Neuronal stem cell (in vitro differentiated cells): ENCODE measurements around the gene SHBG.

Source experiments
- DNase-seq: peaks from one replicate; pipeline ENCODE4 v3.0.0-alpha.2; 2013; ENCODE audit warnings: low spot score
- H2AFZ ChIP-seq: one replicate; pipeline ENCODE4 v1.6.1; 2013; ENCODE audit warnings: mild to moderate bottlenecking, low read length, inconsistent platforms
- H2AK5ac ChIP-seq: 2 replicates; pipeline ENCODE4 v1.6.1; 2013; ENCODE audit warnings: low read depth, mild to moderate bottlenecking, inconsistent platforms, low read length, moderate library complexity, mixed read lengths
- H2BK120ac ChIP-seq: 2 replicates; pipeline ENCODE4 v1.6.1; 2013; ENCODE audit warnings: low read depth, mild to moderate bottlenecking, inconsistent platforms, low read length, moderate library complexity, mixed read lengths
- H2BK12ac ChIP-seq: one replicate; pipeline ENCODE4 v1.6.1; 2013; ENCODE audit warnings: low read length, inconsistent platforms
- H2BK15ac ChIP-seq: 2 replicates; pipeline ENCODE4 v1.6.1; 2013; ENCODE audit warnings: mild to moderate bottlenecking, low read length, inconsistent platforms, mixed read lengths
- H2BK5ac ChIP-seq: one replicate; pipeline ENCODE4 v1.6.1; 2013; ENCODE audit warnings: inconsistent platforms, mild to moderate bottlenecking, low read length, moderate library complexity
- H3K14ac ChIP-seq: one replicate; pipeline ENCODE4 v1.6.1; 2013; ENCODE audit warnings: low read length, inconsistent platforms
- H3K18ac ChIP-seq: 2 replicates; pipeline ENCODE4 v1.6.1; 2013; ENCODE audit warnings: low read length, inconsistent platforms
- H3K23ac ChIP-seq: 2 replicates; pipeline ENCODE4 v1.6.1; 2013; ENCODE audit warnings: low read depth, mild to moderate bottlenecking, mixed read lengths, low read length, inconsistent platforms; ENCODE audit not compliant: poor library complexity
- H3K27ac ChIP-seq: replicated peaks from 3 replicates; pipeline ENCODE4 v1.5.1; 2013; ENCODE audit warnings: low read length, inconsistent platforms
- H3K27me3 ChIP-seq, 3 experiments: 2 replicates each; pipeline ENCODE4 v1.6.1; 2013; ENCODE audit warnings: low read length in 3 of 3, mild to moderate bottlenecking in 2 of 3, inconsistent platforms in 1 of 3, low read depth in 1 of 3, mixed read lengths in 1 of 3, moderate library complexity in 1 of 3; ENCODE audit not compliant: control insufficient read depth in 3 of 3, insufficient read depth in 3 of 3
- H3K36me3 ChIP-seq, 2 donors: replicated peaks in 1 of 2; 2 replicates each; pipeline ENCODE4 v1.6.1; 2013; ENCODE audit warnings: low read length in 2 of 2; ENCODE audit not compliant: control insufficient read depth in 2 of 2, insufficient read depth in 2 of 2
- H3K4ac ChIP-seq: 2 replicates; pipeline ENCODE4 v1.6.1; 2013; ENCODE audit warnings: inconsistent platforms, mild to moderate bottlenecking, low read length, moderate library complexity
- H3K4me1 ChIP-seq, 2 donors: 1 replicate in 1 of 2; 2 replicates in 1 of 2; pipeline ENCODE4 v1.6.1; 2013; ENCODE audit warnings: low read length in 2 of 2, low read depth in 1 of 2; ENCODE audit not compliant: control insufficient read depth in 2 of 2, insufficient read depth in 1 of 2
- H3K4me2 ChIP-seq: one replicate; pipeline ENCODE4 v1.6.1; 2013; ENCODE audit warnings: mild to moderate bottlenecking, low read length, inconsistent platforms; ENCODE audit not compliant: insufficient read depth, poor library complexity, severe bottlenecking
- H3K4me3 ChIP-seq, 2 donors: 2 replicates each; pipeline ENCODE4 v1.5.1; 2013; ENCODE audit warnings: low read length in 2 of 2, mild to moderate bottlenecking in 2 of 2, inconsistent platforms in 1 of 2, moderate library complexity in 1 of 2
- H3K79me1 ChIP-seq: one replicate; pipeline ENCODE4 v1.6.1; 2013; ENCODE audit warnings: low read depth, mild to moderate bottlenecking, inconsistent platforms, low read length, moderate library complexity
- H3K9ac ChIP-seq: one replicate; pipeline ENCODE4 v1.6.1; 2013; ENCODE audit warnings: mild to moderate bottlenecking, low read depth, low read length, inconsistent platforms; ENCODE audit not compliant: poor library complexity
- H3K9me3 ChIP-seq, 2 donors: replicated peaks in 1 of 2; 2 replicates each; pipeline versions ENCODE3 to v1.6.1; 2013; ENCODE audit warnings: low read length in 2 of 2, mild to moderate bottlenecking in 2 of 2, inconsistent platforms in 1 of 2, low read depth in 1 of 2, mixed read lengths in 1 of 2, moderate library complexity in 1 of 2; ENCODE audit not compliant: control insufficient read depth in 2 of 2, insufficient read depth in 1 of 2
- H4K8ac ChIP-seq: one replicate; pipeline ENCODE4 v1.6.1; 2013; ENCODE audit warnings: low read depth, mild to moderate bottlenecking, inconsistent platforms, low read length, moderate library complexity
- H4K91ac ChIP-seq: one replicate; pipeline ENCODE4 v1.6.1; 2013; ENCODE audit warnings: low read length, low read depth, mild to moderate bottlenecking, inconsistent platforms; ENCODE audit not compliant: poor library complexity
- WGBS, 2 donors: extraction: QIAGEN DNeasy Blood & Tissue Kit; methylation state at CpG; one replicate each; pipeline ENCODE4 v1.1.7; 2013; ENCODE audit warnings: missing lambda C conversion rate in 2 of 2, mixed read lengths in 1 of 2; ENCODE audit not compliant: insufficient read length in 2 of 2, insufficient replicate concordance in 1 of 2; ENCODE audit errors: extremely low coverage in 2 of 2; 5-methylcytosine and 5-hydroxymethylcytosine counted together

SHBG gene

GRCh38 chr17:7673239-7673638 lies 43.3 kb downstream of the SHBG start:
- Histone ChIP-seq H2BK5ac (no peak overlapping the region), H4K91ac (no peak overlapping the region), H2BK12ac (no peak overlapping the region), H3K27me3 (no peaks in the 10 kb centered on the region), H3K4me3 (no peak overlapping the region), H3K4ac (no peak overlapping the region), H3K4me1 (peaks cover 0 to 8% of the 10 kb centered on the region in 2 donors), H2AK5ac (no peak overlapping the region), H3K79me1 (peaks cover 4% of the 10 kb centered on the region), H2BK120ac (no peak overlapping the region), H3K4me2 (no peak overlapping the region), H4K8ac (no peak overlapping the region), H3K18ac (no peak overlapping the region), H3K9ac (no peak overlapping the region), H3K36me3 (peaks cover 46 to 94% of the 10 kb centered on the region in 2 donors), H2AFZ (no peak overlapping the region), H3K23ac (no peak overlapping the region), H3K9me3 (peaks cover 16 to 29% of the 10 kb centered on the region in 2 donors), H2BK15ac (no peak overlapping the region), H3K27ac (no peak overlapping the region), H3K14ac (no peak overlapping the region)
- DNase-seq = no peak
- no CpG with 5 or more reads among the region's 2 CpGs for WGBS, 2 donors

DNA sequence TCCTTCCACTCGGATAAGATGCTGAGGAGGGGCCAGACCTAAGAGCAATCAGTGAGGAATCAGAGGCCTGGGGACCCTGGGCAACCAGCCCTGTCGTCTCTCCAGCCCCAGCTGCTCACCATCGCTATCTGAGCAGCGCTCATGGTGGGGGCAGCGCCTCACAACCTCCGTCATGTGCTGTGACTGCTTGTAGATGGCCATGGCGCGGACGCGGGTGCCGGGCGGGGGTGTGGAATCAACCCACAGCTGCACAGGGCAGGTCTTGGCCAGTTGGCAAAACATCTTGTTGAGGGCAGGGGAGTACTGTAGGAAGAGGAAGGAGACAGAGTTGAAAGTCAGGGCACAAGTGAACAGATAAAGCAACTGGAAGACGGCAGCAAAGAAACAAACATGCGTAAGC lies 45.0 kb downstream of the SHBG start:
- Histone ChIP-seq H3K4ac (no peak overlapping the region), H3K14ac (no peak overlapping the region), H3K4me2 (no peak overlapping the region), H2BK15ac (no peak overlapping the region), H2AK5ac (no peak overlapping the region), H4K91ac (no peak overlapping the region), H3K18ac (no peak overlapping the region), H3K27ac (no peak overlapping the region), H3K9ac (no peak overlapping the region), H3K36me3 (peaks cover 35 to 84% of the 10 kb centered on the region in 2 donors), H2BK5ac (no peak overlapping the region), H3K79me1 (peaks cover 6% of the 10 kb centered on the region), H3K4me1 (peaks cover 0 to 8% of the 10 kb centered on the region in 2 donors), H3K23ac (no peak overlapping the region), H2AFZ (no peak overlapping the region), H3K9me3 (peaks cover 16 to 29% of the 10 kb centered on the region in 2 donors), H3K27me3 (no peaks in the 10 kb centered on the region), H2BK120ac (no peak overlapping the region), H3K4me3 (no peak overlapping the region), H4K8ac (no peak overlapping the region), H2BK12ac (no peak overlapping the region)
- no peak for DNase-seq
- WGBS, 2 donors = no CpG with 5 or more reads among the region's 14 CpGs

DNA sequence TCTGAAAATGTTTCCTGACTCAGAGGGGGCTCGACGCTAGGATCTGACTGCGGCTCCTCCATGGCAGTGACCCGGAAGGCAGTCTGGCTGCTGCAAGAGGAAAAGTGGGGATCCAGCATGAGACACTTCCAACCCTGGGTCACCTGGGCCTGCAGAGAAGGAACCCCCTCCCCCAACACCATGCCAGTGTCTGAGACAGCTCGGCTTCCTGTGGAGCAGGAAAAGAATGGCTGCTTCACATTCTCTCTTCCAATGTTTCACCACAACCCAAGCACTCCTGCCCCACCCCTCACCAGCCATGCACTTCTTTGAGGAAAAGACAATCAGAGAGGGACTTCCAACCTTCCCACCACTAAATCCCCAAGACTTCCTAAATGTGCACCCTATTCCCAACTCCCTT lies 46.6 kb downstream of the SHBG start:
- Histone ChIP-seq H3K14ac (no peak overlapping the region), H3K27me3 (no peaks in the 10 kb centered on the region), H2BK5ac (no peak overlapping the region), H2BK12ac (no peak overlapping the region), H3K4me3 (no peak overlapping the region), H3K18ac (no peak overlapping the region), H3K27ac (no peak overlapping the region), H2AFZ (no peak overlapping the region), H3K79me1 (peaks cover 6% of the 10 kb centered on the region), H2BK15ac (no peak overlapping the region), H4K91ac (no peak overlapping the region), H4K8ac (no peak overlapping the region), H3K36me3 (peaks cover 29 to 72% of the 10 kb centered on the region in 2 donors), H3K4ac (no peak overlapping the region), H3K9ac (no peak overlapping the region), H3K9me3 (peaks cover 16 to 29% of the 10 kb centered on the region in 2 donors), H3K23ac (no peak overlapping the region), H3K4me2 (no peak overlapping the region), H2AK5ac (no peak overlapping the region), H3K4me1 (peaks cover 0 to 8% of the 10 kb centered on the region in 2 donors), H2BK120ac (no peak overlapping the region)
- WGBS, 2 donors = no CpG with 5 or more reads among the region's 5 CpGs
- DNase-seq = no peak

- H2BK15ac ChIP-seq = no peak overlapping the region
- H3K23ac ChIP-seq = no peak overlapping the region
- H3K4ac ChIP-seq = no peak overlapping the region
- H2AK5ac ChIP-seq = no peak overlapping the region
- no CpG with 5 or more reads among the region's 10 CpGs for WGBS, 2 donors
- H3K4me2 ChIP-seq = no peak overlapping the region
- H3K4me1 ChIP-seq = peaks cover 0 to 8% of the 10 kb centered on the region in 2 donors
- H4K91ac ChIP-seq = no peak overlapping the region
- no peak overlapping the region for H2AFZ ChIP-seq
- no peak overlapping the region for H4K8ac ChIP-seq
- H3K27me3 ChIP-seq = no peaks in the 10 kb centered on the region
- no peak overlapping the region for H3K14ac ChIP-seq
- H2BK120ac ChIP-seq = no peak overlapping the region
- peaks cover 9% of the 10 kb centered on the region for H3K79me1 ChIP-seq
- H3K9me3 ChIP-seq = peaks cover 16 to 29% of the 10 kb centered on the region in 2 donors
- H2BK5ac ChIP-seq = no peak overlapping the region
- no peak overlapping the region for H2BK12ac ChIP-seq
- H3K4me3 ChIP-seq = no peak overlapping the region
- peaks cover 24 to 67% of the 10 kb centered on the region in 2 donors for H3K36me3 ChIP-seq
- H3K9ac ChIP-seq = no peak overlapping the region
- H3K18ac ChIP-seq = no peak overlapping the region
- no peak for DNase-seq
- no peak overlapping the region for H3K27ac ChIP-seq
Observed at GRCh38 chr17:7677388-7678067, 47.6 kb downstream of the SHBG start.
